SK-N-SH treated with all-trans-retinoic acid at 6 μM for 48 hours (cell line): ENCODE data around the gene DVL3.
"Not testable (repeated sequence)": the region's sequence is repeated elsewhere in the genome, so short reads cannot be mapped to it uniquely, and the experiment has no call there.

ENCODE experiments used
- ATAC-seq: fragments of 200-7000 bp; cut with Tn5 transposase; 3 replicates; pipeline ENCODE4 v1.9.1; 2020; ENCODE audit warnings: mild to moderate bottlenecking, moderate library complexity
- ARNTL ChIP-seq: fragments of 450-650 bp; formaldehyde crosslinking; IDR thresholded peaks from 2 replicates; pipeline ENCODE4 v1.5.0; 2020; ENCODE audit warnings: low read depth, mild to moderate bottlenecking, moderate library complexity, borderline replicate concordance
- BACH2 ChIP-seq: fragments of 250-450 bp; sonication (Bioruptor Pico); IDR thresholded peaks from 2 replicates; pipeline ENCODE4 v1.9.0; 2021; ENCODE audit warnings: mild to moderate bottlenecking, borderline replicate concordance
- ESRRG ChIP-seq: fragments of 250-450 bp; sonication (Bioruptor Pico); IDR thresholded peaks from 2 replicates; pipeline ENCODE4 v1.6.1; 2021; ENCODE audit warnings: mild to moderate bottlenecking
- GLIS3 ChIP-seq: fragments of 250-450 bp; sonication (Bioruptor Pico); IDR thresholded peaks from 2 replicates; pipeline ENCODE4 v1.5.0; 2020; ENCODE audit warnings: mild to moderate bottlenecking, moderate library complexity
- ISL1 ChIP-seq: fragments of 250-450 bp; sonication (Bioruptor Pico); IDR thresholded peaks from 2 replicates; pipeline ENCODE4 v2.1.2; 2022; ENCODE audit warnings: mild to moderate bottlenecking, moderate library complexity
- PATZ1 ChIP-seq: fragments of 250-450 bp; sonication (Bioruptor Pico); IDR thresholded peaks from 2 replicates; pipeline ENCODE4 v1.8.0; 2020; ENCODE audit warnings: mild to moderate bottlenecking, moderate library complexity, borderline replicate concordance
- PPARA ChIP-seq: fragments of 250-450 bp; sonication (Bioruptor Pico); IDR thresholded peaks from 2 replicates; pipeline ENCODE4 v1.5.0; 2020; ENCODE audit warnings: mild to moderate bottlenecking, borderline replicate concordance
- RARB ChIP-seq: fragments of 250-450 bp; sonication (Bioruptor Pico); IDR thresholded peaks from 2 replicates; pipeline ENCODE4 v1.8.0; 2021; ENCODE audit warnings: mild to moderate bottlenecking, moderate library complexity
- SNAI2 ChIP-seq: fragments of 250-450 bp; sonication (Bioruptor Pico); IDR thresholded peaks from 2 replicates; pipeline ENCODE4 v1.5.0; 2020; ENCODE audit warnings: mild to moderate bottlenecking, moderate library complexity
- TCF4 ChIP-seq: fragments of 250-450 bp; sonication (Bioruptor Pico); IDR thresholded peaks from 2 replicates; pipeline ENCODE4 v1.8.0; 2021; ENCODE audit warnings: mild to moderate bottlenecking, moderate library complexity, borderline replicate concordance
- ZC3H10 ChIP-seq: fragments of 250-450 bp; sonication (Bioruptor Pico); IDR thresholded peaks from 2 replicates; pipeline ENCODE4 v1.5.1; 2021; ENCODE audit warnings: mild to moderate bottlenecking, moderate library complexity
- ZFP3 ChIP-seq: fragments of 250-450 bp; sonication (Bioruptor Pico); IDR thresholded peaks from 2 replicates; pipeline ENCODE4 v1.5.0; 2020; ENCODE audit warnings: mild to moderate bottlenecking, moderate library complexity
- ZFP30 ChIP-seq: fragments of 450-650 bp; formaldehyde crosslinking; IDR thresholded peaks from 2 replicates; pipeline ENCODE4 v1.5.0; 2022; ENCODE audit warnings: mild to moderate bottlenecking, moderate library complexity
- ZNF565 ChIP-seq: fragments of 450-650 bp; formaldehyde crosslinking; conservative IDR thresholded peaks from 2 replicates; pipeline ENCODE4 v1.5.0; 2020; ENCODE audit warnings: low read depth, mild to moderate bottlenecking, moderate library complexity
- ZNF70 ChIP-seq: fragments of 450-650 bp; formaldehyde crosslinking; IDR thresholded peaks from 2 replicates; pipeline ENCODE4 v1.5.0; 2020; ENCODE audit warnings: mild to moderate bottlenecking, moderate library complexity
- ZNF8 ChIP-seq: fragments of 450-650 bp; formaldehyde crosslinking; IDR thresholded peaks from 2 replicates; pipeline ENCODE4 v1.5.0; 2020; ENCODE audit warnings: mild to moderate bottlenecking, moderate library complexity
- TF ChIP-seq, protein P1 (sequence below): fragments of 250-450 bp; sonication (Bioruptor Pico); IDR thresholded peaks from 2 replicates; pipeline ENCODE4 v1.8.0; 2021; ENCODE audit warnings: low read depth, mild to moderate bottlenecking, moderate library complexity, borderline replicate concordance
- TF ChIP-seq, protein P2 (sequence below): fragments of 250-450 bp; sonication (Bioruptor Pico); IDR thresholded peaks from 2 replicates; pipeline ENCODE4 v1.5.0; 2020; ENCODE audit warnings: mild to moderate bottlenecking, moderate library complexity

The DVL3 gene

DNA sequence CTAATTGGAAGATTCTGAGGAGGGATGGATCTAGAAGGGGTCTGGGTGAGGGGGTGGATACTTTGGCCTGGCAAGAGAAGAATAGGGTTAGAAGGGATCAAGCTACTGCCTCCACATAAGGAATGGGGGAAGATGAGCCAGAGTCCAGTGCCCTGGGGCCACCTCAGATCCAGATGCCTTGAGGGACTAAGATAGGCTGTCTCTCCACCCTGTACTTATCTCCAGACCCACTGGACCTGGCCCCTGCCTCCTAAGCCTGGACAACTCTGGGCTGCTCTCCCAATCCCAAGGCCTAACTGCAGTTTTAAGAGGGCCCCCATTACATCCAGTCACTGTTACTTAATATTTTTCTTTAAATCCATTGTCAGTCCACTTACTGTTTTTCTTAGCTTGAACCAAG lies 2.0 kb downstream of the DVL3 start:
- ATAC-seq: no peak
- TF ChIP-seq BACH2 (CRISPR knock-in tag) (no peak), ZNF565 (CRISPR knock-in tag) (no peak), ZC3H10 (CRISPR knock-in tag) (no peak), PATZ1 (CRISPR knock-in tag) (no peak), ARNTL (CRISPR knock-in tag) (no peak)

DNA sequence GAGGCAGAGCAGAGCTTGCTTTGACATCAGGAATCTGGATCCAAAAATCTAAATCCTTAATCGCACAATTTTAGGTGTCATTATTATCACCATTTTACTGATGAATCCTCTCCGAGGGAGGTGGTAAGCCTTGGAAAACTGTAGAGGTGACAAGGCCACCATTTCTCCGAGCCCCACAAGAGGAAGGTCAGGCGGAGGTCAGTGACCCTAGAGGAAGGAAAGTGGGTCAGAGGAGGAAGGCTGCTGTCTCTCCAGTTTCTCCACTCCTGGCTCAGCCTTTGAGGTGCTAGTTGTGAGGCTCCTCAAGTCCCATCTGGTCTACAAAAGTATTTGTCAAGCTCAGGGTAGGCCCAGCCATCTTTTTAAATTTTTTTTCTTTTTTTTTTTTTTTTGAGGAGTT lies 3.2 kb downstream of the DVL3 start:
- TF ChIP-seq ISL1 (no peak), ZC3H10 (CRISPR knock-in tag) (no peak), RARB (CRISPR knock-in tag) (no peak), GLIS3 (no peak), SNAI2 (CRISPR knock-in tag) (no peak), ZNF70 (no peak), PPARA (CRISPR knock-in tag) (no peak), ZNF8 (CRISPR knock-in tag) (no peak), ZFP3 (CRISPR knock-in tag) (no peak), PATZ1 (CRISPR knock-in tag) (no peak), ARNTL (CRISPR knock-in tag) (no peak), TCF4 (no peak), BACH2 (CRISPR knock-in tag) (no peak), ZNF565 (CRISPR knock-in tag) (no peak), ESRRG (no peak), ZFP30 (CRISPR knock-in tag) (no peak)
- TF ChIP-seq, protein P1, sequence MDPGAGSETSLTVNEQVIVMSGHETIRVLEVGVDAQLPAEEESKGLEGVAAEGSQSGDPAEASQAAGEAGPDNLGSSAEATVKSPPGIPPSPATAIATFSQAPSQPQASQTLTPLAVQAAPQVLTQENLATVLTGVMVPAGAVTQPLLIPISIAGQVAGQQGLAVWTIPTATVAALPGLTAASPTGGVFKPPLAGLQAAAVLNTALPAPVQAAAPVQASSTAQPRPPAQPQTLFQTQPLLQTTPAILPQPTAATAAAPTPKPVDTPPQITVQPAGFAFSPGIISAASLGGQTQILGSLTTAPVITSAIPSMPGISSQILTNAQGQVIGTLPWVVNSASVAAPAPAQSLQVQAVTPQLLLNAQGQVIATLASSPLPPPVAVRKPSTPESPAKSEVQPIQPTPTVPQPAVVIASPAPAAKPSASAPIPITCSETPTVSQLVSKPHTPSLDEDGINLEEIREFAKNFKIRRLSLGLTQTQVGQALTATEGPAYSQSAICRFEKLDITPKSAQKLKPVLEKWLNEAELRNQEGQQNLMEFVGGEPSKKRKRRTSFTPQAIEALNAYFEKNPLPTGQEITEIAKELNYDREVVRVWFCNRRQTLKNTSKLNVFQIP (CRISPR knock-in tag): no peak
- TF ChIP-seq, protein P2, sequence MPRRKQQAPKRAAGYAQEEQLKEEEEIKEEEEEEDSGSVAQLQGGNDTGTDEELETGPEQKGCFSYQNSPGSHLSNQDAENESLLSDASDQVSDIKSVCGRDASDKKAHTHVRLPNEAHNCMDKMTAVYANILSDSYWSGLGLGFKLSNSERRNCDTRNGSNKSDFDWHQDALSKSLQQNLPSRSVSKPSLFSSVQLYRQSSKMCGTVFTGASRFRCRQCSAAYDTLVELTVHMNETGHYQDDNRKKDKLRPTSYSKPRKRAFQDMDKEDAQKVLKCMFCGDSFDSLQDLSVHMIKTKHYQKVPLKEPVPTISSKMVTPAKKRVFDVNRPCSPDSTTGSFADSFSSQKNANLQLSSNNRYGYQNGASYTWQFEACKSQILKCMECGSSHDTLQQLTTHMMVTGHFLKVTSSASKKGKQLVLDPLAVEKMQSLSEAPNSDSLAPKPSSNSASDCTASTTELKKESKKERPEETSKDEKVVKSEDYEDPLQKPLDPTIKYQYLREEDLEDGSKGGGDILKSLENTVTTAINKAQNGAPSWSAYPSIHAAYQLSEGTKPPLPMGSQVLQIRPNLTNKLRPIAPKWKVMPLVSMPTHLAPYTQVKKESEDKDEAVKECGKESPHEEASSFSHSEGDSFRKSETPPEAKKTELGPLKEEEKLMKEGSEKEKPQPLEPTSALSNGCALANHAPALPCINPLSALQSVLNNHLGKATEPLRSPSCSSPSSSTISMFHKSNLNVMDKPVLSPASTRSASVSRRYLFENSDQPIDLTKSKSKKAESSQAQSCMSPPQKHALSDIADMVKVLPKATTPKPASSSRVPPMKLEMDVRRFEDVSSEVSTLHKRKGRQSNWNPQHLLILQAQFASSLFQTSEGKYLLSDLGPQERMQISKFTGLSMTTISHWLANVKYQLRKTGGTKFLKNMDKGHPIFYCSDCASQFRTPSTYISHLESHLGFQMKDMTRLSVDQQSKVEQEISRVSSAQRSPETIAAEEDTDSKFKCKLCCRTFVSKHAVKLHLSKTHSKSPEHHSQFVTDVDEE (CRISPR knock-in tag): no peak
- no peak for ATAC-seq

DNA sequence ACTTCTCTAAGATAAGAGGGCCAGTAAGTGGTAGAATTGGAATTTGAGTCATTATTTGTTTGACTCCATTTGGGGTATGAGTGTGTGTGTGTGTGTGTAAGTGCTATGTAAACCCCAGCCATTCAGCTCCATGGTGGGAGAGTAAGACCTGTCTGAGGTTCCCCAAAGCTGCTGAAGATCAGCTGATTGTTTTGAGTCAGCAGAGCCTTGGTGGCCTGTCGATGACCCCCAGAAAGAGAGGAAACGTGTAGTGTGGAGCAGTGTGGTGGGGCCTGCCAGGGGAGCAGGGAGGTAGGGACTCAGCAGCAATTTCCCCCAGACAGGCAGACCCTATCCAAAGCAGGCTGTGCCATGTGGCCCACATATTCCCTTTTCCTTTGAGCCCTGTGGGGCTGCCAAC lies 5.3 kb downstream of the DVL3 start:
- ATAC-seq: no peak
- TF ChIP-seq ZC3H10 (CRISPR knock-in tag): no peak
- no peak for TF ChIP-seq ESRRG
- no peak for TF ChIP-seq BACH2 (CRISPR knock-in tag)

GRCh38 chr3:184162571-184163070 lies 7.4 kb downstream of the DVL3 start:
- ATAC-seq: not testable (repeated sequence)

- TF ChIP-seq SNAI2 (CRISPR knock-in tag) (no peak), ZC3H10 (CRISPR knock-in tag) (no peak), ZNF70 (no peak), PPARA (CRISPR knock-in tag) (no peak)
- TF ChIP-seq, protein P2 (CRISPR knock-in tag): no peak
- ATAC-seq: no peak
Measured at GRCh38 chr3:184164648-184165330, 9.6 kb downstream of the DVL3 start.
